ENCODE measurements around the gene SFSWAP. TPM values are rescaled to one million over a fixed set of nuclear protein-coding genes. Genes with fewer than 3 reads are reported as not detected.

The SFSWAP gene
- total RNA-seq, 1 experiment from 2014 or later = 68.8 TPM

DNA sequence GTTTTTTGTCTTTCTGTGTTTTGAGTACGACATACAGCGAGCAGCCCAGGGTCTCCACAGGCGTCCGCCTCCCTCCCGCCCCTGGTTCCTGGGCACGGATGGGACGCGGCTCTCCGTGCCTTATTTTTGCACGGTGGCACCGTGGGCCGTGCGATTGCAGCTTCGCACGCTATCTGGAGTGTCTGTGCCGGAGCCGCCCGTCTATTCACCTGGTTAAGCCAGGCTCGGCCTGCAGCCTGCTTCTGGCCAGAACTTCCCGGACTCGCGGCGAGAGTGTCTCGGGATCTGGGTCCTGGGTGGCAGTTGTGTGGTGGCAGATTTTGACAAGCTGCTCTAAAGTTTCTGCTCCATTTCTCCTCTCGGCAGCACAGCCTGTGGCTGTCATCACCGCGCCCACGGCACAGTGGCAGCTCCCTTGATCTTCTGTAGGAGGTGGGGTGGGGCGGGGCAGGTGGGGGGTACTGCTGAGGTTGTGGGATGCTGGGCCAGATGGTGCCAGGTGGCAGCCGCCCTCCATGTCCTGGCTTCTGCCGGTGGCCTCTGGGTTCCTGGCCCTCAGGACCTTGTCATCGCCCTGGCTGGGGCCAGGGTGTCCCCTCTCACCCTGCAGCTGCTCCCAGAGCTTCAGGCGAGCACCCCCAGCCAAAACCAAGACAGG, 120.2 kb downstream of the SFSWAP start:
- CTCF ChIA-PET = interaction anchor here (0.6 to 1.6 kb wide), 9 partner anchors 29 to 1138 kb away, joined by 3 to 8 read pairs (median 3); no protein-coding TSS in a partner anchor
- Mint-ChIP-seq H3K27me3 (ENCODE audit: insufficient read depth, unreplicated experiment) (no peaks in the 10 kb centered on the region), H3K4me1 (ENCODE audit: insufficient read depth, unreplicated experiment) (no peaks in the 10 kb centered on the region), H3K36me3 (ENCODE audit: insufficient read depth, unreplicated experiment) (no peaks in the 10 kb centered on the region), H3K9me3 (ENCODE audit: unreplicated experiment) (no peaks in the 10 kb centered on the region), H3K27ac (ENCODE audit: low read depth, unreplicated experiment) (no peak overlapping the region), H3K4me3 (ENCODE audit: unreplicated experiment) (peak overlapping the region; percentile 67)
- TF ChIP-seq, protein P1, sequence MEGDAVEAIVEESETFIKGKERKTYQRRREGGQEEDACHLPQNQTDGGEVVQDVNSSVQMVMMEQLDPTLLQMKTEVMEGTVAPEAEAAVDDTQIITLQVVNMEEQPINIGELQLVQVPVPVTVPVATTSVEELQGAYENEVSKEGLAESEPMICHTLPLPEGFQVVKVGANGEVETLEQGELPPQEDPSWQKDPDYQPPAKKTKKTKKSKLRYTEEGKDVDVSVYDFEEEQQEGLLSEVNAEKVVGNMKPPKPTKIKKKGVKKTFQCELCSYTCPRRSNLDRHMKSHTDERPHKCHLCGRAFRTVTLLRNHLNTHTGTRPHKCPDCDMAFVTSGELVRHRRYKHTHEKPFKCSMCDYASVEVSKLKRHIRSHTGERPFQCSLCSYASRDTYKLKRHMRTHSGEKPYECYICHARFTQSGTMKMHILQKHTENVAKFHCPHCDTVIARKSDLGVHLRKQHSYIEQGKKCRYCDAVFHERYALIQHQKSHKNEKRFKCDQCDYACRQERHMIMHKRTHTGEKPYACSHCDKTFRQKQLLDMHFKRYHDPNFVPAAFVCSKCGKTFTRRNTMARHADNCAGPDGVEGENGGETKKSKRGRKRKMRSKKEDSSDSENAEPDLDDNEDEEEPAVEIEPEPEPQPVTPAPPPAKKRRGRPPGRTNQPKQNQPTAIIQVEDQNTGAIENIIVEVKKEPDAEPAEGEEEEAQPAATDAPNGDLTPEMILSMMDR (IDR thresholded peaks at IDR 0.05; ENCODE audit: unreplicated experiment) = no peak
- POLR2A ChIA-PET = interaction anchor here (0.8 to 1.0 kb wide), 4 partner anchors 69 to 119 kb away, joined by 3 read pairs; no protein-coding TSS in a partner anchor
- intact Hi-C loops (cut with micrococcal nuclease) = loop anchor here (2.0 to 5.0 kb wide), 3 partner anchors 64 to 914 kb away; partner anchors contain the start of gene ULK1
- no TSS peak for BruUV-seq (replicated peaks)
- peak; percentile 33 for DNase-seq (ENCODE audit: unreplicated experiment)

DNA sequence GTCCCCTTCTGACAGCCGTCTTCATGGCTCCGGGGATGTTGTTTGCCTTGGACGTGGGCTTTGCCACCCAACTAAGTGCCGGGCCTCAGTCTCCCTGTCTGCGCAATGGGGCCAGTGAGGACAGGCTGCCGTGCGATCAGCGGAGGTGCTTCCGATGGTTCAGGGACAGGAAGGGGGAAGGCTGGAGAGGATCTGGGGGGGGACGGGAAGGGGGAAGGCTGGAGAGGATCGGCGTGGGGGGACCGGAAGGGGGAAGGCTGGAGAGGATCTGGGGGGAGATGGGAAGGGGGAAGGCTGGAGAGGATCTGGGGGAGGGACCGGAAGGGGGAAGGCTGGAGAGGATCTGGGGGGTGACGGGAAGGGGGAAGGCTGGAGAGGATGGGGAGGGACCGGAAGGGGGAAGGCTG, 120.7 kb downstream of the SFSWAP start:
- intact Hi-C loops (cut with micrococcal nuclease) = loop anchor here (2.0 to 5.0 kb wide), 3 partner anchors 63 to 914 kb away; partner anchors contain the start of gene ULK1
- H3K36me3 Mint-ChIP-seq (ENCODE audit: insufficient read depth, unreplicated experiment) = no peaks in the 10 kb centered on the region
- TF ChIP-seq, protein P1 (IDR thresholded peaks at IDR 0.05; ENCODE audit: unreplicated experiment) = no peak
- no peaks in the 10 kb centered on the region for H3K9me3 Mint-ChIP-seq (ENCODE audit: unreplicated experiment)
- no peaks in the 10 kb centered on the region for H3K4me1 Mint-ChIP-seq (ENCODE audit: insufficient read depth, unreplicated experiment)
- no TSS peak for BruUV-seq (replicated peaks)
- H3K27me3 Mint-ChIP-seq (ENCODE audit: insufficient read depth, unreplicated experiment) = no peaks in the 10 kb centered on the region
- ChIA-PET POLR2A (interaction anchor here (0.9 kb wide), 1 partner anchor 76 kb away, joined by 3 read pairs; no protein-coding TSS in a partner anchor), CTCF (interaction anchor here (0.6 to 1.6 kb wide), 4 partner anchors 98 to 915 kb away, joined by 3 to 8 read pairs (median 3); no protein-coding TSS in a partner anchor)
- H3K27ac Mint-ChIP-seq (ENCODE audit: low read depth, unreplicated experiment) = no peak overlapping the region
- DNase-seq (ENCODE audit: unreplicated experiment) = peak; percentile 54
- H3K4me3 Mint-ChIP-seq (ENCODE audit: unreplicated experiment) = peak overlapping the region; percentile 67

DNA sequence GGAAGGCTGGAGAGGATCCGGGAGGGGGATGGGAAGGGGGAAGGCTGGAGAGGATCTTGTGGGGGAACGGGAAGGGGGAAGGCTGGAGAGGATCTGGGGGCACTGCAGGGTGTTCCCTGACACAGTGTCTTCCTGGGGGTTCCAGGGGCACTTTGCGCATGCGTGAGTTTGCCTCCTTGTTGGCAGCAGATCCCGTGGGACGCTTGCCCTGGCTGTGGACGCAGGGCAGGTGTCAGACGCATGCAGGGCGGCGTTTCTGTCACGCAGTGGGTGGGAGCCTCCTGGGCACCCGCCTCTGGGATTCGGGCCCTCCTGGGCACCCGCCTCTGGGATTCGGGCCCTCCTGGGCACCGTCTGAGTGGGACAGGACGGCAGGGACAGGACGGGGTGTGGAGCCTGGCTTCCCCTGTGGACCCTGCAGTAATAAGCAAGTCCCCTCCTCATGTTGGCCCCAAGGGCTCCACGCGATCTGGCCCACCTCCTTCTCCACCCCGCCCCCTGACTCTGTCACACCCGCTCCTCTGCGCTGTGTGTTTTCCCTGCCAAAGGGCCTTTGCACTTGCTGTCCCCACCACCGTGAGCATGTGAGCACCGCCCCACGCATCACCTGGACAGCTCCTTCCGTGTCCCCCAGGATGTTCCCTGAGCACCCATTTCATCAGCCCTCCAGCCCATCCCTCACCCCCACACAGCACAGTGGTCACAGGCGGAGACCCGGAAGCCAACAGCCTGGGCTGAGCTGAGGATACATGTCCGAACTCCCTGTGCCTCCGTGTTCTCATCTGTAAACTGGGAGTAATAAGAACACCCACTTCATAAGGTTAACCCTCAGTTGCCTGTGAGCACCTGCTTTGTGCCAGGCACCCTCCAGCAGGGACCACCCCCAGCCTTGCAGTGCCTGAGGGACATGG, 121.7 kb downstream of the SFSWAP start:
- intact Hi-C loops (cut with micrococcal nuclease) = loop anchor here (5.0 kb wide), 1 partner anchor 915 kb away; no protein-coding TSS in a partner anchor
- H3K4me1 Mint-ChIP-seq (ENCODE audit: insufficient read depth, unreplicated experiment) = no peaks in the 10 kb centered on the region
- no peak overlapping the region for H3K27ac Mint-ChIP-seq (ENCODE audit: low read depth, unreplicated experiment)
- peak; percentile 53 for DNase-seq (ENCODE audit: unreplicated experiment)
- no peaks in the 10 kb centered on the region for H3K36me3 Mint-ChIP-seq (ENCODE audit: insufficient read depth, unreplicated experiment)
- H3K27me3 Mint-ChIP-seq (ENCODE audit: insufficient read depth, unreplicated experiment) = no peaks in the 10 kb centered on the region
- TF ChIP-seq, protein P1 (IDR thresholded peaks at IDR 0.05; ENCODE audit: unreplicated experiment) = no peak
- ChIA-PET CTCF (no interaction called here), POLR2A (no interaction called here)
- peak overlapping the region; percentile 67 for H3K4me3 Mint-ChIP-seq (ENCODE audit: unreplicated experiment)
- BruUV-seq (replicated peaks) = no TSS peak
- no peaks in the 10 kb centered on the region for H3K9me3 Mint-ChIP-seq (ENCODE audit: unreplicated experiment)

Measured in MCF 10A (cell line).